KOPT-K1 (cell line): ENCODE results near the gene DNAH11.
"Not testable (repeated sequence)": the region's sequence is repeated elsewhere in the genome, so short reads cannot be mapped to it uniquely, and the experiment has no call there.

Experiments
- H3K27ac ChIP-seq: fragments of 200-600 bp; sonication (generic); 2 replicates; pipeline ENCODE4 v1.5.1; 2016; ENCODE audit warnings: antibody characterized with exemption, mild to moderate bottlenecking, low read depth, low read length; ENCODE audit not compliant: poor library complexity, severe bottlenecking
- H3K36me3 ChIP-seq: fragments of 200-600 bp; sonication (generic); 2 replicates; pipeline ENCODE4 v1.5.1; 2017; ENCODE audit warnings: antibody characterized with exemption, mild to moderate bottlenecking, low read length, moderate library complexity; ENCODE audit not compliant: insufficient read depth
- H3K9me3 ChIP-seq: fragments of 200-600 bp; sonication (generic); 2 replicates; pipeline ENCODE4 v1.5.1; 2017; ENCODE audit warnings: antibody characterized with exemption, low read length, mild to moderate bottlenecking; ENCODE audit not compliant: insufficient read depth, poor library complexity, severe bottlenecking

Gene DNAH11

DNA sequence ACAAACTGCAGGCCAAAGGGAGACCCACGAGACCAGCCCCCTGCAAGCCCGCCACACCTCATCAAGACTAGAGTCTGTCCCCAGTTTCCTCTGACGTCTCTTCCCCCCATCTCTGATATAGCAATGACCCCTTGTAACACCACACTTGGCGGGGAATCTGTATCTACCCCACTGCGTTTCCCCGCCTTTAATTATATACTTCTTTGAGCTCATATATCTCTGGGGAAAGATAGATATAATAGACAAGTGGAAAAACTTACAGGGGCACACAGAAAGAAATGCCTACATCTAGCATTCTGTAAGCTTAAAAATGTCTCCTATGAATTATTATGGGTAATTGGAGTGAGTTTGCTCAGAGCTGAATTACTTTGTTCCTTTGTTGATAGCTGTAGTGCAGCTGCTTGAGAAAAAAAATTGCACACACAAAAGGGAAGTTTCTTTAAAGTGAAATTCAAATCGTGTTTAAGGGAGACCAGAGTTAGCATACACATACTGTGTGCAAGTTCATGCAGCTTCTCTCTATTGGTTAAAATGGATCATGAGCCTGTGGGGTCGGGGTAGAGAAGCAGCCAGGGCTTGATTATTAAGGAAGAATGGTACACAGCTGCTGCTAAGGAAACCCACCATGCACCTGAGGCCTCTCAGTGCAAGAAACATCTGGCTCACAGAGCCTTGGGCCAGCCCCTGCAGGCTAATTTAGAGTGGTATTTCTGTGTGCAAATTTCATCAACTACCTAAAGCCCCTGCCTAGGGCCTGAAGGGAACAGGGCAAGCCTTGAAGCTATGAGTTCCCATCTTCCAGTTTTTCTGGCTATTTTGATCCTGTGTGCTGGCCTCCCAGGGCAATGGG is 370.3 kb downstream of the DNAH11 start:
- no peak overlapping the region for H3K27ac ChIP-seq
- peaks cover 90% of the 10 kb centered on the region for H3K36me3 ChIP-seq
- H3K9me3 ChIP-seq, result no peaks in the 10 kb centered on the region

DNA sequence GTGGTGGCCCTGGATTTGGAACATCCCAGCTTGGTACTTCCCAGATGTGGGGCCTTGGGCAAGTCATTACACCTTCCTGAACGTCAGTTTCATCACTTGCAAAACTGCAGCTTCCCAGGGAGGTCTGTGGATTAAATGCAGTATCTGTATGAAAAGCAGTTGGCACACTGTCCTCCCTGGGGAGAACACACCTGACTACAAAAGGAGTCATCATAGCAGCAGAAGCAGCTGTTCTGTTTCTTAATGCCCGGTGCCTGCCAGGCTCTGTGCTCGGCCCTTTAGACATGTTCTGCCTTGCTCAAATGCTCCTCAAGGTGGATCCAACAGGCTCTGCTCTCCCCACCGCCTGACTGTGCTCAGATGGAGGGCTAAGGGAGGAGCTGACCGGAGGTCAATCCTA is 371.8 kb downstream of the DNAH11 start:
- peaks cover 74% of the 10 kb centered on the region for H3K36me3 ChIP-seq
- no peaks in the 10 kb centered on the region for H3K9me3 ChIP-seq
- no peak overlapping the region for H3K27ac ChIP-seq

DNA sequence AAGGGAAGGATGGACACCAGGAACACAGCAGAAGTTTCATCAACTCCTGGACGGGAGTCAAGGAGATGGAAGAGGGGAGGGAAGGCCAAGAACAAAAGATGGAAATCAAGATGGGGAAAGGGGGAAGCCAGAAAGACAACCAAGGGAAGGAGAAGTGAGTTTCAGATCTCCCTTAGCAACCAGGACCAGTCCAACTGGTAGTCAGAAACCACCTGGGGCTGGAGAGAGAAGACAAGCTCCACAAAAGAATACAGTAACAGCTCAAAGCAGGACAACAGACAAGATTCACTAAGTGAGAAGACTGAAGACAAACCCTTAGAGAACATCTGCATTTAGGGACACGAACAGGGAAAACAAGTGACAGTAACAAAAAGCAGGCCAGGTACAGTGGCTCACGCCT is 372.3 kb downstream of the DNAH11 start:
- no peaks in the 10 kb centered on the region for H3K9me3 ChIP-seq
- no peak overlapping the region for H3K27ac ChIP-seq
- H3K36me3 ChIP-seq, result peaks cover 70% of the 10 kb centered on the region

DNA sequence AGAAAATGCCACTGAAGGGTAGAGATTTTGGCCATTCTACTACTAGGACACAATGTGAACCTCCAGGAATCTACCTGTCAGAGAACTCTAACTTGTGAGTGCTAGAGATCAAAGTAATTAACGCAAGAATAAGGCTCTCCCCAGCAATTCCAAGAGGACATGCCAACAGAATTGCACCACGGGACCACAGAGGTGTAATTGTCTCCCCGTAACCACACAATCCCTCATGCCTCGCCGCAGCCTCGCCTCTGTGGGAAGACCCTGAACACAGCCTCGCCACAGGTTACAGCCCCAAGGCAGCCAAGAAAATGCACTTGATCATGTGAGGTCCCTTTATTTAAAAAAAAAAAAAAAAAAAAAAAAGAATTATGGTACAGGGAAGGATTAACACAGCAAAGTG is 373.3 kb downstream of the DNAH11 start:
- no peak overlapping the region for H3K27ac ChIP-seq
- no peaks in the 10 kb centered on the region for H3K9me3 ChIP-seq
- H3K36me3 ChIP-seq, result peaks cover 59% of the 10 kb centered on the region

DNA sequence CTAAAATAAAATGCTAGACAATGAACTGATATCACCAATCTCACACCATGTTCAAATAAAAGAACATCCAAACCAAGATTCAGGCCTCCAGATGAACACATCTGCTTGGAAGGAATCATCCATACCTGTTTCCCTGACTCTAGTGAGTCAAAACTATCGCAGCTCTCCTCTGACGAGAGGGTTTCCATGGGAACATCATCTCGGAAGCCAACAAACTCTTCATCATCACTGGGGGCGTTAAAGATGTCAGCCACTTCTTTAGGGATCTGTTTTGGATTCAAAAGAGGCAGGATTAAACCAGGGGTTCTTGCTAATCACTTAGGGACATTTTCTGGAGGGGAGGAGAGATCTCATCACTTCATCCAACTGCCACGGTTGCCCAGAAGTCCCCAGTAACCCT is 373.8 kb downstream of the DNAH11 start:
- Histone ChIP-seq H3K9me3 (no peaks in the 10 kb centered on the region), H3K36me3 (peaks cover 55% of the 10 kb centered on the region), H3K27ac (no peak overlapping the region)

DNA sequence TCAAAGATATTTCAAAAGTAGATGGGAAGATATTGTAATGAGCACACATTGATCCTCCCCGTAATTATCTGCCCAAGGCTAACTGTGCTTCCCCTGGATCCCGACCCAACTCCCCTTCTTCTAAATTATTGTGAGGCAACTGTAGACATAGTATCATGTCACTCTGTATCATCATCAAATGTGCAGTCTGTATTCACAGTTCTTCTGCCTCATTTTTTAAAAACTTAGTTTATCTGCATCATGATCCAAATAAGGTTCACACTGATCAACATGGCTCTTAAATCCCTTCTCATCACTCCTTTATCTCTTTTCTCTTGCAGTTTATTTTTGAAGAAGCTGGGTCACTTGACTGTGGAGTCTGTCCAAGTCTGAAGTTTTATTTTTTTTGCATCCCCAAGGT is 375.4 kb downstream of the DNAH11 start:
- Histone ChIP-seq H3K36me3 (peaks cover 44% of the 10 kb centered on the region), H3K9me3 (no peaks in the 10 kb centered on the region), H3K27ac (no peak overlapping the region)

DNA sequence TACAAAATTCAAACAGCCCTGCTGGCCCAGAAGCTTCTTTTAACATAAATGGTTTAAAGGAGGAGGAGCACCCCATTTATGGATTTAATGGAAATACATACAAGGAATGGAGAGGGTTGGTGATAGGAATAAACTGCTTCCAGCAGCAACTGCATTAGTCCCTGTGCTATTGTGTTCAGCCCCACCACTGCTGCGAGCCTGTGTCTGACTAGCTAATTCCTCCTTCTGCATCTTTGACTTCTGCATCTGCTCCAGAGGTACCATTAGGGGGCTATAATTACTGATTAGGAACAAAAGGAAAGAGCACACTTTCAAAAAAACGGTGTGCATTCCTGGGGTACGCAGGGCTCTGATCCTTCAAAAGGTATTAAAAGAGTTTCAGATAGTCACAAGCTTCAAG is 378.1 kb downstream of the DNAH11 start:
- Histone ChIP-seq H3K36me3 (peaks cover 17% of the 10 kb centered on the region), H3K9me3 (no peaks in the 10 kb centered on the region), H3K27ac (no peak overlapping the region)

DNA sequence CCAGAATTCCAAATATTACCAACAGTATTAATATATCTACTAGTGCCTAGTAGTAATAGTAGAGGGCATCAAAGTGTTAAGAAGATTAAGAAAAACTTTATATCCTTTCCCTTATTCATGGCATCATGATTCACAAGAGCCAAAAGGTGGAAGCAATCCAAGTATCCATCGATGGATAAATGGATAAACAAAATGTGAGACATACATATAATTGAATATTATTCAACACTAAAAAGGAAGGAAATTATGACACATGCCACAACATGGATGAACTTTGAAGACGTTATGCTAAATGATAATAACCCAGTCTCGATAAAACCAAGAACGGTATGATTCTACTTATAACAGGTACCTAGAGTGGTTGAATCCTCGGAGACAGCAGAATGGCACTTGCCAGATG is 379.8 kb downstream of the DNAH11 start:
- Histone ChIP-seq H3K27ac (no peak overlapping the region), H3K36me3 (peaks cover 12% of the 10 kb centered on the region; the same call in 1 of the 2 replicates), H3K9me3 (no peaks in the 10 kb centered on the region)

DNA sequence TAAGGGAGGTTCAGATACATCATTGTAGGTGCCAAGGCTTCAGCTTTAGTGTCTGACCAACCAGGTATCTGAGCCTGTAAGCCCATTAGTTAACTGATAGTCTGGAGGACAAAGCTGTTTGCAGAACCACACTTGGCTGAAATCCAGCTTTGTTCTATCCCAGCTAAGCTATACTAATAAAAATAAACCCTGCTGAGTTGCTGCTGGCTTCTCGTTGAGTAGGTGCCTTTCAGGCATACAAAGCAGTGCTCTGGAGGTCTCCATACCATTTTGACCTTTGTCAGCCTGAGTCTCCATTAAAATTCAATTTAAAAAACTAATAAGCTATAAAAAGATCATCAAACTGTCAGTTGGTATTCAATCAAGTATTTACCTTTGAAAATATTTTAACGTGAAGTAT is 380.8 kb downstream of the DNAH11 start:
- Histone ChIP-seq H3K9me3 (no peaks in the 10 kb centered on the region), H3K27ac (no peak overlapping the region)

DNA sequence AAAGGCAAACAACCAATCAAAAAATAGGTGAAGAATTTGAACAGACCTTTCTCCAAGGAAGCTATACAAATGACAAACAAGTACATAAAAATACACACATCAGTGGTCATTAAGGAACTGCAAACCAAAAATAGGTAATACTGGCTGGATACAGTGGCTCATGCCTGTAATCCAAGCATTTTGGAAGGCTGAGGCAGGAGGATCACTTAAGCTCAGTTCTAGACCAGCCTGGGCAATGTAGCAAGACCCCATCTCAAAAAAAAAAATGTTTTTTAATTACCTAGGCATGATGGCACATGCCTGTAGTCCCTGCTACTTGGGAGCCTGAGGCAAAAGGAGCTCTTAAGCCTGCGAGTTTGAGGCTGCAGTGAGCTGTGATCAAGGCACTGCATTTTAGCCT is 383.6 kb downstream of the DNAH11 start:
- Histone ChIP-seq H3K9me3 (peaks cover 22% of the 10 kb centered on the region), H3K36me3 (peaks cover 27% of the 10 kb centered on the region; the same call in 1 of the 2 replicates), H3K27ac (no peak overlapping the region)

More for the DNA sequence above, 380.8 kb downstream of the DNAH11 start:
- H3K36me3 ChIP-seq, result peaks cover 17% of the 10 kb centered on the region; the same call in 1 of the 2 replicates

DNA sequence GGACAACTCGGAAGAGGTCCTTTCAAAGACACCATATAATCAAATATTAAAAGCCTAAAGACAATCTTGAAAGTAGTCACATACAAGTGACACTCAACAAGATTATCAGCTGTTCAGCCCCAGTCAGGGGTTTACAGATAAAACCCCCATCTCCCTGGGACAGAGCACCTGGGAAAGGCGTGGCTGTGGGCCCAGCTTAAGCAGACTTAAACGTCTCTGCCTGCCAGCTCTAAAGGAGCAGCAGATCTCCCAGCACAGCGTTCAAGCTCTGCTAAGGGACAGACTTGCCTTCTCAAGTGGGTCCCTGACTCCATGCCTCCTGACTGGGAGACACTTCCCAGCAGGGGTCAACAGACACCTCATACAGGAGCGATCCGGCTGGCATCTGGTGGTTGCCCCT is 384.9 kb downstream of the DNAH11 start:
- H3K27ac ChIP-seq, result no peak overlapping the region
- peaks cover 24% of the 10 kb centered on the region for H3K9me3 ChIP-seq
- peaks cover 22% of the 10 kb centered on the region; the same call in 1 of the 2 replicates for H3K36me3 ChIP-seq

DNA sequence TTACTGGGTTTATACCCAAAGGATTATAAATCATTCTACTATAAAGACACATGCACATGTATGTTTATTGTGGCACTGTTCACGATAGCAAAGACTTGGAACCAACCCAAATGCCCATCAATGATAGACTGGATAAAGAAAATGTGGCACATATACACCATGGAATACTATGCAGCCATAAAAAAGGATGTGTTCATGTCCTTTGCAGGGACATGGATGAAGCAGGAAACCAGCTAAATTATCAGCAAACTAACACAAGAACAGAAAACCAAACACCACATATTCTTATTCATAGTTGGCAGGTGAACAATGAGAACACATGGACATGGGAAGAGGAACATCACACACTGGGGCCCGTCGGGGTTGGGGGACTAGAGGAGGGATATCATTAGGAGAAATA is 390.5 kb downstream of the DNAH11 start:
- peaks cover 49% of the 10 kb centered on the region for H3K36me3 ChIP-seq
- peaks cover 58% of the 10 kb centered on the region for H3K9me3 ChIP-seq
- not testable (repeated sequence) for H3K27ac ChIP-seq

DNA sequence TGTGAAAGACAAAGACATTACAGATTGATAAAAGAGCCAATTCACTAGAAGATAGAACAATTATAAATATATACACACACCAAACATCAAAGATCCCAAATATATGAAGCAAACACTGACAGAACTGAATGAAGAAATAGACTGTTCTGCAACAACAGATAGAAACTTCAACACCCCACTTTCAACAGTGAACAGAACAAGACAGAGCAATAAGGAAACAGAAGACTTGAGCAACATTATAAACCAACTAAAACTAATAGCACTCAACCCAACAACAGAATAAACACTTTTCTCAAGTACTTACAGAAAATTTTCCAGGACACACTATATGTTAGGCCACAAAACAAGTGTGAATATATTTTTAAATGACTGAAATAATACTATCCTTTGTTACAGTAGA is 392.0 kb downstream of the DNAH11 start:
- peaks cover 55% of the 10 kb centered on the region for H3K9me3 ChIP-seq
- H3K27ac ChIP-seq, result no peak overlapping the region
- peaks cover 60% of the 10 kb centered on the region for H3K36me3 ChIP-seq

DNA sequence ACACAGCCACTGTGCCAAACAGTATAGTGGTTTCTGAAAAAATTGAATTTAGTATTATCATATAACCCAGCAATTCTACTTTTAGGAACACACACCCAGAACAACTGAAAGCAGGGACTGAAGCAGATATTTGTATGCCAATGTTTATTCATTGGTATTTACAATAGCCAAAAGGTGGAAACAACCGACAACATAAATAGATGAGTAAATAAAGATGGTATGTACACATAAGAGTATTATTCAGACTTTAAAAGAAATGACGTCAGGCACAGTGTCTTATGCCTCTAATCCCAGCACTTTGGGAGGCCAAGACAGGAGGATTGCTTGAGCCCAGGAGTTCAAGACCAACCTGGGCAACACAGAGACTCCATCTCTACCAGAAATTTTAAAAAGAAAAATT is 395.6 kb downstream of the DNAH11 start:
- peaks cover 37% of the 10 kb centered on the region for H3K9me3 ChIP-seq
- H3K36me3 ChIP-seq, result peaks cover 74% of the 10 kb centered on the region
- H3K27ac ChIP-seq, result no peak overlapping the region

DNA sequence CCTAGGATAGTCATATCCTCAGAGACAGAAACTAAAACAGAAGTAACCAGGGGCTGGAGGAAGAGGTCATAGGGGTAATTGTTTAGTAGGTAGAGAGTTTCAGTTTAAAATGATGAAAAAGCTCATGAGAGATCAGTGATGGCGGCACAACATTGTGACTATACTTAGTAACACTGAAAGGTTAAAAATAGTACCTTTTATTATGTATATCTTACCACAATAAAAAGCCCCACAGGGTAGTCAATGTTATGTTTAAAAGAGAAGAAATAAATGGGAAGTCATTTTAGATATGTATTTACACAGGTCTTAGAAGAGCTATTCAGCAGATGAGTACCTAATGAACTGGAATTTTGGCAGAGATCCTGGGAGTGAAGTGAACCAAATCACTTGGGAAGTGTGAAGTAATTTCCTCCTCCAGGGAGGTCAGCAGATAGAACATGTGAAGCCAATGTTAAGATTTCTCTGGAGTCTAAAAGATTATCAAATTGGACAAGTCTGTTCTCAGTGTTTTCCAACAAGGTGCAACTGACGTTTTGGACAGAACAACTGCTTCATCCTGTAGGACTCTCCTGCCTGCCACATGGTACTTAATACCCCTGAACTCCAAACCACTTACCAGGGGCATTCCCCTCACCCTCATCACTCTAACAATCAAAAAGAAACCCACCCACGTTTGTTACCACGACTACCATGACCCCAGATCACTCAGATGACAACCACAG is 396.5 kb downstream of the DNAH11 start:
- Histone ChIP-seq H3K27ac (no peak overlapping the region), H3K36me3 (peaks cover 75% of the 10 kb centered on the region), H3K9me3 (peaks cover 37% of the 10 kb centered on the region)
